HepG2 (cell line): ENCODE results near the gene ACTN4. TPM values are rescaled to one million over a fixed set of nuclear protein-coding genes. Genes with fewer than 3 reads are reported as not detected.

Experiments used
- ATF3 ChIP-seq: sonication (generic); formaldehyde crosslinking; IDR thresholded peaks from 2 replicates; pipeline ENCODE4 v1.4.0; 2020; ENCODE audit warnings: missing genetic modification reagents
- CENPBD1 ChIP-seq: sonication (generic); formaldehyde crosslinking; IDR thresholded peaks from 2 replicates; pipeline ENCODE4 v1.8.0; 2022; ENCODE audit warnings: missing genetic modification reagents, low read depth, mild to moderate bottlenecking, borderline replicate concordance
- FOXO4 ChIP-seq: sonication (generic); formaldehyde crosslinking; conservative IDR thresholded peaks from 2 replicates; pipeline ENCODE4 v1.8.1; 2023; ENCODE audit warnings: missing genetic modification reagents
- FUBP1 ChIP-seq: sonication (generic); formaldehyde crosslinking; IDR thresholded peaks from 2 replicates; pipeline ENCODE4 v1.5.1; 2020; ENCODE audit warnings: missing genetic modification reagents, mild to moderate bottlenecking, borderline replicate concordance
- GATA4 ChIP-seq: sonication (generic); IDR thresholded peaks from 2 replicates; pipeline ENCODE4 v1.6.1; 2016; ENCODE audit warnings: antibody characterized with exemption, low read depth, borderline replicate concordance
- GZF1 ChIP-seq: sonication (generic); formaldehyde crosslinking; IDR thresholded peaks from 2 replicates; pipeline ENCODE4 v1.5.1; 2020; ENCODE audit warnings: mild to moderate bottlenecking, missing genetic modification reagents
- HOMEZ ChIP-seq: IDR thresholded peaks from 2 replicates; pipeline ENCODE4 v1.6.1; 2016; ENCODE audit warnings: low read depth
- ISL2 ChIP-seq: sonication (generic); formaldehyde crosslinking; IDR thresholded peaks from 2 replicates; pipeline ENCODE4 v1.5.0; 2020; ENCODE audit warnings: missing genetic modification reagents
- KDM4B ChIP-seq: sonication (generic); formaldehyde crosslinking; IDR thresholded peaks from 2 replicates; pipeline ENCODE4 v1.4.0; 2020; ENCODE audit warnings: missing genetic modification reagents
- MTA3 ChIP-seq: sonication (generic); formaldehyde crosslinking; IDR thresholded peaks from 2 replicates; pipeline ENCODE4 v1.4.0; 2020; ENCODE audit warnings: missing genetic modification reagents
- NR2C2 ChIP-seq: sonication (generic); formaldehyde crosslinking; IDR thresholded peaks from 2 replicates; pipeline ENCODE4 v1.4.0; 2020; ENCODE audit warnings: missing genetic modification reagents, mild to moderate bottlenecking, moderate library complexity, borderline replicate concordance
- RXRB ChIP-seq: IDR thresholded peaks from 2 replicates; pipeline ENCODE4 v1.6.1; 2016; ENCODE audit warnings: borderline replicate concordance, missing genetic modification reagents, missing compliant biosample characterization
- SRF ChIP-seq: IDR thresholded peaks from 2 replicates; pipeline ENCODE4 v1.6.1; 2011; ENCODE audit warnings: mild to moderate bottlenecking, low read depth, low read length, moderate library complexity
- TAF15 ChIP-seq: fragments of 200-400 bp; formaldehyde crosslinking; IDR thresholded peaks from one replicate; pipeline ENCODE4 v1.6.1; 2018; ENCODE audit warnings: mild to moderate bottlenecking, low read depth, low read length; ENCODE audit not compliant: poor library complexity, severe bottlenecking
- TFE3 ChIP-seq: IDR thresholded peaks from 2 replicates; pipeline ENCODE4 v1.6.1; 2016
- THRA ChIP-seq: sonication (generic); formaldehyde crosslinking; IDR thresholded peaks from 2 replicates; pipeline ENCODE4 v1.4.0; 2020; ENCODE audit warnings: missing genetic modification reagents, borderline replicate concordance
- ZBTB8A ChIP-seq: sonication (generic); formaldehyde crosslinking; IDR thresholded peaks from 2 replicates; pipeline ENCODE4 v1.4.0; 2020; ENCODE audit warnings: mild to moderate bottlenecking, low read depth, missing genetic modification reagents, borderline replicate concordance
- ZEB1 ChIP-seq: IDR thresholded peaks from 2 replicates; pipeline ENCODE4 v1.6.1; 2012; ENCODE audit warnings: mild to moderate bottlenecking, low read depth, inconsistent platforms; ENCODE audit not compliant: insufficient replicate concordance
- ZNF549 ChIP-seq: sonication (generic); formaldehyde crosslinking; IDR thresholded peaks from 2 replicates; pipeline ENCODE4 v1.5.0; 2020; ENCODE audit warnings: missing genetic modification reagents
- ZNF772 ChIP-seq: sonication (generic); formaldehyde crosslinking; IDR thresholded peaks from 2 replicates; pipeline ENCODE4 v1.5.0; 2020; ENCODE audit warnings: mild to moderate bottlenecking, missing genetic modification reagents
- ZSCAN30 ChIP-seq: sonication (generic); formaldehyde crosslinking; IDR thresholded peaks from 2 replicates; pipeline ENCODE4 v1.5.0; 2020; ENCODE audit warnings: mild to moderate bottlenecking, missing genetic modification reagents
- polyA plus RNA-seq, 8 experiments: library from polyadenylated mRNA; depleted of rRNA in 3 of 8; stranded (reverse) in 7 of 8; unstranded in 1 of 8; fragments of >200 nt; fragmentation: Illumina TruSeq in 4 of 8; extraction: Trizol in 4 of 8; gene quantifications; 2 replicates each; pipeline versions ENCODE4 v1.2.1 to v1.2.3, GENCODE V29; 2011 to 2016; ENCODE audit warnings: low read depth in 4 of 8, missing spikeins in 1 of 8, mixed read lengths in 1 of 8; ENCODE audit not compliant: insufficient read depth in 1 of 8
- total RNA-seq, 5 experiments: library from RNA; depleted of rRNA; stranded (reverse); fragments of >200 nt; fragmentation: Illumina TruSeq; extraction: Trizol; gene quantifications; 2 replicates each; pipeline ENCODE4 v1.2.3, GENCODE V29; 2016; ENCODE audit warnings: low read depth in 1 of 5

ACTN4 gene
- total and polyA plus RNA-seq, 2 of the 13 experiments (the other 11 are each of a cell fraction or from before 2014, with no cell fraction given), result 171 to 192 TPM

GRCh38 chr19:38701455-38702063, 54.1 kb downstream of the ACTN4 start (continued):
- TF ChIP-seq HOMEZ (0 out of 2 replicates have a peak, but pooled peaks have one; percentile 20), ZNF549 (CRISPR knock-in tag) (peak; percentile 63; the same call in 1 of the 2 replicates), CENPBD1 (CRISPR knock-in tag) (no peak), SRF (peak; percentile 8; the same call in 1 of the 2 replicates), KDM4B (peak; percentile 74), THRA (peak; percentile 90), GZF1 (CRISPR knock-in tag) (no peak), TAF15 (no peak), GATA4 (peak; percentile 84; the same call in 1 of the 2 replicates), ZEB1 (peak; percentile 80), FOXO4 (CRISPR knock-in tag) (no peak), FUBP1 (CRISPR knock-in tag) (no peak), NR2C2 (peak; percentile 89), ATF3 (no peak), TFE3 (peak; percentile 73; the same call in 1 of the 2 replicates), ISL2 (CRISPR knock-in tag) (peak; percentile 85), MTA3 (CRISPR knock-in tag) (no peak), ZSCAN30 (CRISPR knock-in tag) (0 out of 2 replicates have a peak, but pooled peaks have one; percentile 24), ZBTB8A (CRISPR knock-in tag) (no peak), RXRB (CRISPR knock-in tag) (peak; percentile 93), ZNF772 (peak; percentile 76; the same call in 1 of the 2 replicates)
